PFSK-1 (cell line): ENCODE results near the gene FLT4.

Experiments
- FOXP2 ChIP-seq: optimal IDR thresholded peaks from 2 replicates; pipeline ENCODE3; 2011; ENCODE audit warnings: borderline replicate concordance, control low read depth, inconsistent platforms; ENCODE audit not compliant: insufficient read depth; ENCODE audit errors: extremely low read length, extremely low read depth
- POLR2AphosphoS5 ChIP-seq: IDR thresholded peaks from 2 replicates; pipeline ENCODE4 v1.6.1; 2012; ENCODE audit warnings: low read depth, mild to moderate bottlenecking, control low read depth, low read length, moderate library complexity
- SIN3A ChIP-seq: IDR thresholded peaks from 2 replicates; pipeline ENCODE4 v1.6.1; 2012; ENCODE audit warnings: mild to moderate bottlenecking, low read length, moderate library complexity, borderline replicate concordance; ENCODE audit not compliant: insufficient read depth
- TAF1 ChIP-seq: IDR thresholded peaks from 2 replicates; pipeline ENCODE4 v1.6.1; 2012; ENCODE audit warnings: low read length, control low read depth, borderline replicate concordance; ENCODE audit not compliant: insufficient read depth
- TF ChIP-seq, protein P1 (sequence below), 2 experiments: IDR thresholded peaks; 2 replicates each; pipeline versions ENCODE4 v1.6.1 to v1.8.0; 2011 to 2012; ENCODE audit warnings: low read depth in 2 of 2, low read length in 2 of 2, control low read depth in 1 of 2, inconsistent platforms in 1 of 2, mild to moderate bottlenecking in 1 of 2, moderate library complexity in 1 of 2; ENCODE audit not compliant: insufficient read depth in 1 of 2

DNA sequence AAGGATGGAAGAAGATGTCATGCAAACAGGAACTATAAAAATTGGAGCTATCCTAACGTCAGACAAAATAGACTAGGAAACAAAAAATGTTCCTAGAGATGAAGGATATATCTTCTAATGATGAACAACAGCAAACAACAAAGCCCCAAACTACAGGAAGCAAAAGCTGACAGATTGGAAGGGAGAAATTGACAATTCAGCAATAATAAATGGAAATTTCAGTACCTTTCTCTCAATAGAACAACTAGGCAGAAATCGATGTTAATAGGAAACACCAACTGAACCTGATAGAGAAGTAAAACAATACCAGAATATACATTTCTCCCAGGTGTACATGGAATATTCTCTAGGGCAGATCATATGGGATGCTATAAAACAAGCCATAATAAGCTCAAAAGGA lies 65.7 kb downstream of the FLT4 start:
- no peak for TF ChIP-seq POLR2AphosphoS5
- no peak for TF ChIP-seq SIN3A
- TF ChIP-seq, protein P1, sequence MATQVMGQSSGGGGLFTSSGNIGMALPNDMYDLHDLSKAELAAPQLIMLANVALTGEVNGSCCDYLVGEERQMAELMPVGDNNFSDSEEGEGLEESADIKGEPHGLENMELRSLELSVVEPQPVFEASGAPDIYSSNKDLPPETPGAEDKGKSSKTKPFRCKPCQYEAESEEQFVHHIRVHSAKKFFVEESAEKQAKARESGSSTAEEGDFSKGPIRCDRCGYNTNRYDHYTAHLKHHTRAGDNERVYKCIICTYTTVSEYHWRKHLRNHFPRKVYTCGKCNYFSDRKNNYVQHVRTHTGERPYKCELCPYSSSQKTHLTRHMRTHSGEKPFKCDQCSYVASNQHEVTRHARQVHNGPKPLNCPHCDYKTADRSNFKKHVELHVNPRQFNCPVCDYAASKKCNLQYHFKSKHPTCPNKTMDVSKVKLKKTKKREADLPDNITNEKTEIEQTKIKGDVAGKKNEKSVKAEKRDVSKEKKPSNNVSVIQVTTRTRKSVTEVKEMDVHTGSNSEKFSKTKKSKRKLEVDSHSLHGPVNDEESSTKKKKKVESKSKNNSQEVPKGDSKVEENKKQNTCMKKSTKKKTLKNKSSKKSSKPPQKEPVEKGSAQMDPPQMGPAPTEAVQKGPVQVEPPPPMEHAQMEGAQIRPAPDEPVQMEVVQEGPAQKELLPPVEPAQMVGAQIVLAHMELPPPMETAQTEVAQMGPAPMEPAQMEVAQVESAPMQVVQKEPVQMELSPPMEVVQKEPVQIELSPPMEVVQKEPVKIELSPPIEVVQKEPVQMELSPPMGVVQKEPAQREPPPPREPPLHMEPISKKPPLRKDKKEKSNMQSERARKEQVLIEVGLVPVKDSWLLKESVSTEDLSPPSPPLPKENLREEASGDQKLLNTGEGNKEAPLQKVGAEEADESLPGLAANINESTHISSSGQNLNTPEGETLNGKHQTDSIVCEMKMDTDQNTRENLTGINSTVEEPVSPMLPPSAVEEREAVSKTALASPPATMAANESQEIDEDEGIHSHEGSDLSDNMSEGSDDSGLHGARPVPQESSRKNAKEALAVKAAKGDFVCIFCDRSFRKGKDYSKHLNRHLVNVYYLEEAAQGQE (IDR thresholded peaks at IDR 0.05; ENCODE audit: insufficient read depth in 1 of 2, low read depth in 2 of 2, low read length in 2 of 2): no peak
- no peak for TF ChIP-seq TAF1
- TF ChIP-seq FOXP2: no peak
